ENCODE results near the gene KLF4.
A peak's percentile ranks its signal among the peaks of the same experiment; 100 is the strongest.
"Not testable (repeated sequence)": the region's sequence is repeated elsewhere in the genome, so short reads cannot be mapped to it uniquely, and the experiment has no call there.

KLF4 gene

DNA sequence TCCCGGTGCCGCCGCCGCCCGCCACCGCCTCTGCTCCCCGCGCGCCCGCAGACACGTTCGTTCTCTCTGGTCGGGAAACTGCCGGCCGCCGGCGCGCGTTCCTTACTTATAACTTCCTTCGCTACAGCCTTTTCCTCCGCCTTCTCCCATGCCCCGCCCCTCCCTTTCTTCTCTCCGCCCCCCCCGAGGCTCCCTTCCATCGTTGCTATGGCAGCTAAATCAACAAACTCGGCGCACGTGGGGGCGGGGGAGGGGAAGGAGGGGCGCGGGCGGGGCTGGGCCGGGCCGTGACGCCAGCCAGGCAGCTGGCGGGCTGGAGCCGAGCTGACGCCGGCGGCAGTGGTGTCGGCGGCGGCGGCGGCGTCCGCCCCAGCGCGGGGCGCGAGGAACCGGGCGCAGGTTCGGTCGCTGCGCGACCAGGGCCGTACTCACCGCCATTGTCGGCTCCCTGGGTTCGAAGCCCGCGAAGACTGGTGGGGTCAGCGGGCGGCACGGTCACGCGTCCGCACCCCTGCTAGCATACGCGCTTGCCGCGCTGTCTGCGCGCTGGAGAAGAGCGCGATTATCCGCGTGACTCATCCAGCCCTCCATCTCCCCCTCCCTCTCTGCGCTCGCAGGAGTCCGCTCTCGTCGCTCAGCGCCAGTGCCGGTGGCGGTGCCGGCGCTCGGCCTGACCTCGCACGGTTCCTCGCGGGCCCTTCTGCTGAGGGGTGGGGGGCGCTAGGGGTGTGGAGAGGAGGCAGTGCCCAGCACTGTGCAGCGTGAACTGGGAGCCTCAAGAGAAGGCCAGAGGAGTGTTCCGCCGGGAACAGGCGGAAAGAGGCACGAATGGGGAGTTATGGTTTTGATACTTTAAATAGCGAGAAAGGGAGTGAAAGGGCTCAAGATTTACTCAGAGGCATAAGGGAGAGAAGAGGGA is at the start of gene KLF4:
KLF4 (minus strand) TSS at position 83 of the 919 bp plus-strand sequence. CDS start 597 bp downstream, outside the sequence.
- H3K9me3 Mint-ChIP-seq, result no peaks in the 10 kb centered on the region
- no peaks in the 10 kb centered on the region for H3K36me3 Mint-ChIP-seq
- H3K27me3 Mint-ChIP-seq, result peaks cover 58% of the 10 kb centered on the region
- peak within 1 kb of the TSS; percentile 73 for H3K4me3 Mint-ChIP-seq
- peak within 1 kb of the TSS; percentile 77 for H3K27ac Mint-ChIP-seq
- peak; percentile 88 for ATAC-seq
- H3K4me1 Mint-ChIP-seq, result peaks cover 31% of the 10 kb centered on the region

DNA sequence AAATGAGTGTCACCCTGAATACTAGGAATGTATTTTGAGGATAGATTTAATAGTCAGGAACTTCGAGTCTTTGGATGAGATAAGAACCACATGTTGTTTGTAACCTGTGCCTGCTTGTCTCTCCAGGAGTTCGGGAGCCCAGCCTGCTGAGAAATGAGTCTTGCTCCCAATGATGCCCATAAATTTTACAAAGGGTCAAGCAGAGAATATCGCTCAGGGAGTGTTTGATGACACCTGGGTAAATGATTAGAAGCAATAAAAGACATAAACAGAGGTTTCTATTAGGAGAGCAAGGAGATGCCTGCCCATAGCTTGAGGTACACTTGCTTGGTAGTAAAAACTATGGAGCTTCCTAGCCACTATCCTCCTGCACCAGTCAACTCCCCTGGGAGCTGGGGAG is 46.9 kb upstream of the KLF4 start:
- ATAC-seq, result no peak
- Mint-ChIP-seq H3K27ac (no peak overlapping the region), H3K4me1 (no peaks in the 10 kb centered on the region), H3K36me3 (no peaks in the 10 kb centered on the region), H3K9me3 (no peaks in the 10 kb centered on the region), H3K27me3 (no peaks in the 10 kb centered on the region), H3K4me3 (no peak overlapping the region)

DNA sequence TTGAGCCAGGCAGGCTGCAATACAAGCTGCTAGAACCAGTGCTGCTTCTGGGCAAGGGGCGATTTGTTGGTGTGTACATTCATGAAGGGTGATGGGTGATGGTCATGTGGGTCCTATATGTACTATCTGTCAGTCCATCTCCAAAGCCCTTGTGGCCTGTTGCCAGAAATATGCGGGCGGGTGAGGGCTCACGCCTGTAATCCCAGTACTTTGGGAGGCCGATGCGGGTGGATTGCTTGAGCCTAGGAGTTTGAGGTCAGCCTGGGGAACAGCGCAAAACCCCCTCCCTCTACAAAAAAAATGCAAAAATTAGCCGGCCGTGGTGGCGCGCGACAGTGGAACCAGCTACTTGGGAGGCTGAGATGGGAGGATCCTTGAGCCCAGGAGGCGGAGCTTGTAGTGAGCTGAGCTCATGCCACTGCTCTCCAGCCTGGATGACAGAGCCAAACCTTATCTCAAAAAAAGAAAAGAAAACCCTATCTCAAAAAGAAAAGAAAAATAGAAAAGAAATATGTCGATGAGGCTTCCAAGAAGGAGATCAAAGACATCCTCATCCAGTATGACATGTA is 45.0 kb upstream of the KLF4 start:
- H3K4me1 Mint-ChIP-seq, result no peaks in the 10 kb centered on the region
- H3K9me3 Mint-ChIP-seq, result no peaks in the 10 kb centered on the region
- no peaks in the 10 kb centered on the region for H3K36me3 Mint-ChIP-seq
- ATAC-seq, result no peak
- H3K4me3 Mint-ChIP-seq, result no peak overlapping the region
- no peak overlapping the region for H3K27ac Mint-ChIP-seq
- no peaks in the 10 kb centered on the region for H3K27me3 Mint-ChIP-seq

DNA sequence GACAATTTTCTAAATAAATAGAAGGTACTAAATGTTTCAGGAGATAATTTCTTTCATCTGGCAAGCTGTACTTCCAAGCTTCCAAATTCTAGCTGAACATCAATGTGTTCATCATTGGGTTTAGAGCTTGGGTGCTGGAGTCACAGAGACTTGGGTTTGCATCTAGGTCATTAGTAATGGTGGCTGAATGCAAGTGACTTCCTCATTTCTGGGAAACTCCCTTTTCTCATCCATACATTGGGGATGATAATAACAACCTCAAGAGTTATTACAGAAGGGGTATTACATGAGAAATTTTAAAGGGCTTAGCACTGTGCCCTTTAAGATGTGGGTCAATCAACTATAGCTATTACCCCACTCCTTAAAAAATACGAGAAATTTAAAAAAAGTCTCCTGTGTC is 41.1 kb upstream of the KLF4 start:
- no peak for ATAC-seq

DNA sequence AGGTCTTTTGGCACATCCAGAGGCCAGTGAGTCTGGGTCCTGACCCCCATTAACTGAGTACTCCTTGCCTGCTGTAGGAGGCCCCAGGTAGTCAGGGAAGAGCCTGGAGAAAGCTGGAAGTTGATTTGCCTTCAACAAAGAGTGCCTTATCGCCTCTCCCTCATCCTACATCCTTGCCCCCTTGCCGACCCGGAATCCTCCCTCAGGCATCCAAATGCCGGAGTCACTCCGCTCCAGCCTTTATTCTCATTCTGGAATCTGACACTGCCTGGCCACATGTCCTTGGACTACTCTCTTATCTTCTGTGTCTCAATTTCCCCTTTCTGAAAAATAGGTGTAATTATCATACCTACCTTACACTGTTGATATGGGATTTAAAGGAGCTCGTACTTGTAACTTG is 39.1 kb upstream of the KLF4 start:
- H3K36me3 Mint-ChIP-seq, result no peaks in the 10 kb centered on the region
- H3K4me1 Mint-ChIP-seq, result no peaks in the 10 kb centered on the region
- no peaks in the 10 kb centered on the region for H3K9me3 Mint-ChIP-seq
- no peak overlapping the region for H3K27ac Mint-ChIP-seq
- no peak overlapping the region for H3K4me3 Mint-ChIP-seq
- H3K27me3 Mint-ChIP-seq, result no peaks in the 10 kb centered on the region
- ATAC-seq, result no peak

More for the DNA sequence above, 41.1 kb upstream of the KLF4 start:
- Mint-ChIP-seq H3K36me3 (no peaks in the 10 kb centered on the region), H3K27ac (no peak overlapping the region), H3K4me1 (no peaks in the 10 kb centered on the region), H3K27me3 (no peaks in the 10 kb centered on the region), H3K4me3 (no peak overlapping the region), H3K9me3 (no peaks in the 10 kb centered on the region)

DNA sequence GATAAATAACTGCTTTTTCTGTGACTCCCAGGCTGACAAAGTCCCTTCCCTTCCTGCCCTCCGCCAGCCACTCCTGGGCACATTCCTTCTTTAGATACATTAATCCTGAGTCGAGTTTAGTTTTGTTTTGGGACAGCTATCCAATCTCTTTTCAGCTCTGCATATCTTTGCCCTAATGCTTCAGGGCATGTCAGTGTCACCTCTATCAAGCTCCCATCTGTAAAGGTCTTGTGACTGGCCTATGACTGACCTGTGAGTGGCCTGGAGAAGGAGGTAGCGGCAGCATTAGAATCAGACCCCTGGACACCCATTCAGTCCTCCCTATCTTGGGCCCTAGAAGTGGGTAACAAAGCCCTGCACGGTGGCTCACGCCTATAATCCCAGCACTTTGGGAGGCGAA is 34.0 kb upstream of the KLF4 start:
- Mint-ChIP-seq H3K9me3 (peaks cover 7% of the 10 kb centered on the region), H3K27ac (no peak overlapping the region), H3K27me3 (no peaks in the 10 kb centered on the region), H3K4me1 (no peaks in the 10 kb centered on the region), H3K36me3 (no peaks in the 10 kb centered on the region), H3K4me3 (no peak overlapping the region)
- ATAC-seq, result no peak

DNA sequence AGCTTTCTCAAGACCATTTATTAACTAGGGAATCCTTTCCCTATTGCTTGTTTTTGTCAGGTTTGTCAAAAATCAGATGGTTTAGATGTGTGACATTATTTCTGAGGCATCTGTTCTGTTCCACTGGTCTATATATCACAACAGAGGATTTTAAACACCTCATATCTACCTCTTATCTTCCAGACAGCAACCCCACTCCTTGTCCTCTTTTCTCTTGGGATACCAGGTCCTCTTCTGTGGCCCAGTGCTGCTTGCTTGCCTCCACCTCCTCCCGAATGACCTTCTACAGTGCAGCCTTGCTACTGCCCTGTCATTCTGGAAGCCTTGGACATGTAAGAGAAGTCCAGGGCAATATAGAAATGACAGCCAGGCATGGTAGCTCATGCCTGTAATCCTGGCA is 30.6 kb upstream of the KLF4 start:
- H3K9me3 Mint-ChIP-seq, result peaks cover 7% of the 10 kb centered on the region
- H3K27ac Mint-ChIP-seq, result no peak overlapping the region
- ATAC-seq, result no peak
- H3K36me3 Mint-ChIP-seq, result no peaks in the 10 kb centered on the region
- no peak overlapping the region for H3K4me3 Mint-ChIP-seq
- H3K27me3 Mint-ChIP-seq, result no peaks in the 10 kb centered on the region
- no peaks in the 10 kb centered on the region for H3K4me1 Mint-ChIP-seq

DNA sequence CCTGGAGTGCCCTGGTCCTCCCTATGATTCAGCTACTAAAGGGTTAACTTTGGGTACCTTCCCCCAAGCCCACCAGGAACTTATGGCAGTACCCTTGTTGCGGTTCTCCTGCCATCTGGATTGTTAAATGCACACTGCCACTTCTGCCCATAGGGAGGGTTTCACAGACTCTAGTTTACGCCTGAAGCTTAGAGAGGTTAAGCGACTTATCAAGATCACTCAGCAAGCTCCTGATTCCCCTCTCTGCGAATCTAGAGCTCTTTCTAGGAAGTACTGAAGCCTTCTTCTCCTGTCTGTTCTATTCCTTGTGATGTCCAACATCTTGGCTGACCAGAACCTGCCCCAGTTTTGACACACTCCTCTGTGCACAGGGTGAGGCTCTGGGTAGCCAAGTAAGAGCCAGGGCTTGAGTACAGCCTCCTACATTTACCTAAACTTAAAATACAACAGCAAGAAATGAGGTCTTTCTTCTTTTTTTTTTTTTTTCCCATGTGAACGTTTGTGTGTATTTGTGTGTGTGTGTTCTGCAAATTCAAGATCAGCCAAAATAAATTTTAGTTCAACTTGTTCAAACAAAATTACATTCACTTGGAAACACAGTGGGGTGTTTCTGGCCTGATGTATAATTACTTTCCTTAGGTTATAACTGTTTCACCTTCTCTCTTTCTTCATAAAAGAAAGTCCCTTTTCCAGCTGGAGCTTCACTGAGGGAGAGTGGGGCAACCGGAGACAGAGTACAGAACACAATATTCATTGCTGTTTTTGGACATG is 28.7 kb upstream of the KLF4 start:
- ATAC-seq, result no peak
- Mint-ChIP-seq H3K27me3 (no peaks in the 10 kb centered on the region), H3K36me3 (no peaks in the 10 kb centered on the region), H3K9me3 (peaks cover 7% of the 10 kb centered on the region), H3K4me1 (no peaks in the 10 kb centered on the region), H3K27ac (no peak overlapping the region), H3K4me3 (no peak overlapping the region)

DNA sequence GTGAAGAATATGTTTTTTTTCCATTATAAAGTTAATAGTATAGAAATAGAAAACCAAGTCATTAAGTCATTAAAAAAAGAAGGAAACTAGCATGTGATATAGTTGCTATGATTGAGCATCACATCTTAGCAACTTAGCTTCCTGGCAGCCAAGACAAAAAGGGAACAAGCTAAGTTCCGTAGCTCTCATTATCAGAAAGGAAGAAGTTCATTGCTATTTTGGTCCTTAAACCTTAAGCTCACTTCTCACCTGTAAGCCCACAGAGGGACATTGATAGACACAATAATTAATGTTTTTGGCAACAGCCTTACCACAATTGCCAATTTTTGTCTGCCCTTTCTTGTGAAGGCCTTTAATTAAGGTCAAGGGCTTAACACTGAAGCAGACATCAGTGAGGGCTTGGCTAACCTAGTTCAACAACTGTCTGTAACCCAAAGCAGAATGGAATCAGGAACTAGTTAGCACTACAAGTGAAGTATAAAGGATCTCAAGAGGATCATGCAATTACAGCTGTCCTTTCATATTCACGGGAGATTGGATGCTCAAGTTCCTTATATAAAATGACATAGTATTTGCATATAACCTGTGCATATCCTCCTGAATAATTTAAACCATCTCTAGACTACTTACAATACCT is 24.0 kb upstream of the KLF4 start:
- Mint-ChIP-seq H3K36me3 (no peaks in the 10 kb centered on the region), H3K27ac (no peak overlapping the region), H3K4me1 (no peaks in the 10 kb centered on the region), H3K27me3 (peaks cover 10% of the 10 kb centered on the region), H3K9me3 (no peaks in the 10 kb centered on the region), H3K4me3 (no peak overlapping the region)
- peak; percentile 28 for ATAC-seq

DNA sequence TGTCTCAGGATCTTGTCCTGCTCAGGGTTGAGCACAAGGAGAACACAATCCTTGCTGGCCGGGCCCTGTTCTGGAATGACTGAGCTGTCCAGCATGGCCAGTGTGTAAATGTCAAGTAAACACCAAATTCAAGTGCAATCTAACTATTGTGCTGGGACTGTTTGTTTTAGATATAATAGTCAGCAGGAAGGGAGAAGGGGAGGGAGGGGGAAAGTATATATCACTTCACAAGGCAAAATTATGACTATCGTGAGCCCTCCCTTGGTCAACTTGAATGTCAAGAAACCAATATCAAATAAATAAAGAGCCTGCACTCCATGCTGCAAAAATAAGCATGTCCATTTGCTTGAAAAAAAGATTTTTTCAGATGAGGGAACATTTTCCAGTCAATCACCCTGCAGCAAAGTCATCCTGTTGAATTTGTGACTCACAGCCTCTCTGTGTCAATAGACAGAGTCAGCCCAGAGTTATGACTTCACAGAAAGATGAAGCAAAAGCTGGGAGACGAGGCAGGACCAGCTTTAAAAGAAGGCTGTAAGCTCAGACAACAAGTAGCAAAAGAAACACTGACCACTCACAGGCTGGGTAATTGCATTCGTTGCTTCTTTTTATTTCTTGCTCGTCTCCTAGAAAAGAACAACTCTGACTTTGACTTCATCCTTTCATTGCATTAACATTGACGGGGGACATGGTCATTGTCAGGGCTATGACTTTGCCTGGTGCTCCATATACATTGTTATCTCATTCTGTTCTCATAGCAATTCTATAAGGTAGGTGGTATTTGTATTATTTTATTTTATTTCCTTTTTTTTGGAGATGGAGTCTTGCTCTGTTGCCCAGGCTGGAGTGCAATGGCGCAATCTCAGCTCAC is 15.3 kb upstream of the KLF4 start:
- Mint-ChIP-seq H3K36me3 (no peaks in the 10 kb centered on the region), H3K9me3 (no peaks in the 10 kb centered on the region), H3K27ac (no peak overlapping the region), H3K27me3 (peaks cover 10% of the 10 kb centered on the region), H3K4me1 (no peaks in the 10 kb centered on the region), H3K4me3 (no peak overlapping the region)
- no peak for ATAC-seq

DNA sequence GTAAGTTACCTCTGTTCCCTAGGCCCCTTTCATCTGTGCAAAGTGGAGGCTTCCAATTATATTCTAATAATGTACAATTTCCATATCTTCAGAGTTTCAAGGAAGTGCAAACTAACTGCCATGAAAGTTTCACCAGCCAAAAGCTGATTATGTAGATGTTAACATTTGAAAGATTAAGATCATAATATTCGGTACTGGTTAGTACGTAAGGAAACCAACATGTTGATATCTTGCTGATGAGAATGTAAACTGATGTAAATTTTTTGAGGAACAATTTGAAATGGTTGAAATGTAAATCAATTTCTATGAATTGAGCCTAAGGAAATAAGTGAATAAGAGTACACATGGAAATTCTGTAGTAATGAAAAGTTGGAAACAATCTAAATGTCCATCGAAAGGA is 12.9 kb upstream of the KLF4 start:
- no peaks in the 10 kb centered on the region for H3K36me3 Mint-ChIP-seq
- H3K27ac Mint-ChIP-seq, result no peak overlapping the region
- no peak overlapping the region for H3K4me3 Mint-ChIP-seq
- no peaks in the 10 kb centered on the region for H3K9me3 Mint-ChIP-seq
- H3K4me1 Mint-ChIP-seq, result no peaks in the 10 kb centered on the region
- H3K27me3 Mint-ChIP-seq, result no peaks in the 10 kb centered on the region
- ATAC-seq, result no peak

DNA sequence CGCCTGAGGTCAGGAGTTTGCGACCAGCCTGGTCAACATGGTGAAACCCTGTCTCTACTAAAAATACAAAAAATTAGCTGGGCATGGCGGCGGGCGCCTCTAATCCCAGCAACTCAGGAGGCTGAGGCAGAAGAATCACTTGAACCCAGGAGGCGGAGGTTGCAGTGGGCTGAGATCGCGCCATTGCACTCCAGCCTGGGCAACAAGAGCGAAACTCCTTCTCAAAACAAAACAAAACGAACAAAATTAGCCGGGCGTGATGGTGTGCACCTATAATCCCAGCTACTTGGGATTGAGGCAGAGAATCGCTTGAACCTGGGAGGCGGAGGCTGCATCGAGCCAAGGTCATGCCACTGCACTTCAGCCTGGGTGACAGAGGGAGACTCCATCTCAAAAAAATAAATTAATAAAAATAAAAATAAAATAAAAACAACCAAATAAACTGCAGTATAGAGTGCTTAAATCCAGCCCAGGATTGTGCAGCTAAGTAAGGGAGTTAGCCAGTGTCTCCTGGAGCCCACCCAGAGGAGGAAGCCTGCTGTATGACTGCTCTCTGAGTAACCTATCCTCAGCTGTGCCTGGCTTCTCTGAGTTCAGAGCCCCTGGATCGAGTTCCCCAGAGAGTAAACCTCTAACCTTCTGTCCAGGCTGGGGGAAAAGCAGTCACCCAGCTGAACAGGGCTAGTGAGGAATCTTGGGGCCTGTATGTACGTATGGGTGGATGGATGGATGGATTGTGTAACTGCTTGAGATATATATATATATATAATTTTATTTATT is 11.0 kb upstream of the KLF4 start:
- H3K27ac Mint-ChIP-seq, H3K36me3 Mint-ChIP-seq, H3K27me3 Mint-ChIP-seq, H3K9me3 Mint-ChIP-seq, H3K4me1 Mint-ChIP-seq, ATAC-seq, H3K4me3 Mint-ChIP-seq: not testable (repeated sequence)

DNA sequence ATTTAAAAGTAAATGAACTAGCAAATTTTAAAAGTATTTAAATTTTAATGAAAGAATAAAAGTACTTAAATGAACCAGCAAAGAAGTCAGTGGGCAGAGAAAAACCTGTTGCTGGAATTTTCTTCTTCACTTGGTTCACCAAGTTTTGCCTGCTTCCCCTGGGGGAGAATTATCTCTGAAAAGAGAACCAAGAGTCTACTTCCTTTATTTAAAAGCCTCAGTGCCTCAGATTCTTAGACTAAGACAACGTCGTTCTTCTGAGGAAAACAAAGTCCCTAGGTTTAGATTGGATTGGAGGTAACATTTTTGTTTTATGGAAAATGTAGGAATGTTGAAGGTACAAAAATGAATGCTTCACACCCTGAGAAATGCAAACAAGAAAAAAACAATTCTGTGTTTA is 7.4 kb upstream of the KLF4 start:
- Mint-ChIP-seq H3K36me3 (no peaks in the 10 kb centered on the region), H3K9me3 (no peaks in the 10 kb centered on the region), H3K27me3 (peaks cover 28% of the 10 kb centered on the region), H3K4me3 (no peak overlapping the region), H3K4me1 (no peaks in the 10 kb centered on the region), H3K27ac (no peak overlapping the region)
- no peak for ATAC-seq

All from stimulated activated memory B cell treated with anti-CD40 and anti-IgM and Interleukin-4, amounts not matched to agents 10 μg/mL and 1 μg/mL and 100 μg/mL, for 72 hours (primary cell).